IPS-NIHi7 (cell line): ENCODE measurements around the gene AGAP3.

Experiments used
- DNase-seq: peaks from one replicate; pipeline ENCODE4 v3.0.0; 2012; ENCODE audit warnings: mixed read lengths; ENCODE audit errors: extremely low spot score

The AGAP3 gene

DNA sequence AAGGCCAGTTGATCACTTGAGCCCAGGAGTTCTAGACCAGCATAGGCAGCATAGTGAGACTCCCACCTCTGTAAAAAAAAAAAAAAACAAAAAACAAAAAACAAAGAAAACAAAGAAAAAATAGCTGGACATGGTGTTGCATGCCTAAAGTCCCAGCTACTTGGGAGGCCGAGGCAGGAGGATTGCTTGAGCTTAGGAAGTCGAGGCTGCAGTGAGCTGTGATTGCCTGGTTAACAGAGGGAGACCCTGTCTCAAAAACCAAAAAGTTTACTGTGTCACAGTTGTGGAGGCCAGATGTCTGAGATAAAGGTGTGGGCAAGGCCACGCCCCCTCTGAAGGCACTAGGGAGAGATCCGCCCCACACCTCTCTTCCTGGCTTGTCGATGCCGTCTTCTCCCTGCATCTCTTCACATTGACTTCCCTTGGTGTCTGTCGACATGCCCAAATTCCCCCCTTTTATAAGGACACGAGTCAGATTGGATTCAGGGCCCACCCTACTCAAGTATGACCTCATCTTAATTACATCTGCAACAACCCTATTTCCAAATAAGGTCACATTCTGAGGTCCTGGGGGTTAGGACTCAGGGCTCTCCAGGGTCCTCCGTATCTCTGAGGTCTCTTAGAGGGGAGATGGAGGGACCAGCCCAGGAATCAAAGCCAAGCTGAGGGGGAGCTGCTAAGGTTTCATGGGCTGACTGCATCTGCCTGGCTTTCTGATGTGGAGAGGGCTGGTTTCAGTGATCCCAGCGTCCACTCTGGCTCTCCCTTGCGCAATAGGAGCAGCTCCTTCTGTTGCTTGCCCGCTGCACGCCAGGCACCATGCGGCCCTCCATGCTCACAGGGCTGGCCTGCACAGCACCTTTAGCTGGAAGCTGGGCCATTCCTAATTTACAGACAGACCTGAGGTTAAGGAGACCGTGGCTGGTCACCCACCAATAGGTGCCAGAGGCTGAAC, 23.1 kb downstream of the AGAP3 start:
- no peak for DNase-seq

DNA sequence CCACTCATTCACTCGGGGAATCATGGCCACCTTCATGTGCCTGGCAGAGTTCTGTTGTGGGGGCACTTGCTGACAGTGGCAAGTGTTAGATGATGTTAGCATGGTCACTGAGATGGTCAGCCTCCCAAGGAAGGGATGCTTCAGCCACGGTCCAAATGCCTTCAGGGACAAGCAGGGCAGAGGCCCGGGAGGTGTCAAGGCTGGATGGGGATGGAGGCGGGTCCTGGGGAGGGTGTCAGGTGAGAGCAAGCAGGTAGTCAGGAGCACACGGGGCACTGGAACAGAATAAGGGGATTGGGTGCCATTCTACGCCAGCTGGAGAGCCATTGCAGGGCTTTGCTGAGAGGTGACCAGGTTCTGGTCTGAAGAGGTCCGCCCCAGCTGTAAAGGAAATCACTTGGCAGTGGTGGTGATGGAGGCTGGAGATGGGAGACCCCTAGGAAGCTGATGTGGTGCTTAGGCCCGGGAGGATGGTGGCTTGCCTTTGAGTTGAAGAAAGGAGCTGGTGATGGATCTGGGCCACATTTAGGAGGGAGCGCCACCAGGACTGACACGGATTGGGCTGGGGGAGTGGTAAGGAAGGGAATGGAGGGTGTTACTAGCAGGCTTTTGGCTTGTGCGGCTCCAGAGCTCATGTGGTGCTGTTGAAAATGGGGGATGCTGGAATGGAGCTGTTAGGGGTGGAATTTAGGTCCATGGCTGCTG, 24.1 kb downstream of the AGAP3 start:
- no peak for DNase-seq

- DNase-seq, result peak; percentile 90
Observed at GRCh38 chr7:151110941-151111645, 24.8 kb downstream of the AGAP3 start.

DNA sequence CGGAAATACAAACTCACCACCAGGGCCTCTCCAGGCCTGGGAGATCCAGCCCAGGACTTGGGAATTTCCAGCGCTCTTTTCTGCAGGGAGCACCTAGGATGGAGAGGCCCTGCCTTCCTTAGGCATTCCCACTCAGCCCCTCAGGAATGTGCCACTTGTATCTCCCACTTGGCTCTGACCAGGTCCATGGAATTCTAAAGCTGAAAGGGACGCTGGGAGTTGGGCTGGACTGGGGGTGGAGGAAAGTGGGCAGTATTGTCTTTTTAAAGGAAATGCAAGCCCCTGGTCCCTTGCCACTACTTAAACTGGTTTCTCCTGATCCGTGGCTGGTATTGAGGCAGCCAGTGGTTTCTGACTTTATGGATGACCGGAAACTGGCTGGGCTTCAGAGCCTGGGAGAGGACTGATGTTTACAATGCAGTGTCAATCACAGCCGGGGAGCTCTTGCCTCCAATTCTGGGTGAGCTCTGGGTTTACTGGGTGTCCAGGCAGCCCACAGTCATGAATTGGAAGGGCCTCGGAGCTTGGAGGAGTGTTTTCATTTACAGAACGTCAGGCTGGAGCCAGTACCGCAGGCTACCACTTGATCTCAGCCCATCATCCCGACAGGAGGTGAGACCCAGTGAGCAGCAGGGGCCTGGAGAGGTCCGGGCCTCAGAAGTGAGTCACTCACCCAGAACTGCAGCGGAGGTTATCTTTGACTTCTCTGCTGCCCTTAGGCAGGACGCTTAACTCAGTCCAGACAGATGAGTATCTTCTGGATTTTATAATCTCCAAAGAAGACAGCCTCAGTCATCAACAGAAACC, 27.3 kb downstream of the AGAP3 start:
- DNase-seq, result peak; percentile 66

- DNase-seq, result peak; percentile 60
Observed at GRCh38 chr7:151114151-151115090, 28.1 kb downstream of the AGAP3 start.

- DNase-seq, result peak; percentile 59
Observed at GRCh38 chr7:151115121-151115835, 29.0 kb downstream of the AGAP3 start.

DNA sequence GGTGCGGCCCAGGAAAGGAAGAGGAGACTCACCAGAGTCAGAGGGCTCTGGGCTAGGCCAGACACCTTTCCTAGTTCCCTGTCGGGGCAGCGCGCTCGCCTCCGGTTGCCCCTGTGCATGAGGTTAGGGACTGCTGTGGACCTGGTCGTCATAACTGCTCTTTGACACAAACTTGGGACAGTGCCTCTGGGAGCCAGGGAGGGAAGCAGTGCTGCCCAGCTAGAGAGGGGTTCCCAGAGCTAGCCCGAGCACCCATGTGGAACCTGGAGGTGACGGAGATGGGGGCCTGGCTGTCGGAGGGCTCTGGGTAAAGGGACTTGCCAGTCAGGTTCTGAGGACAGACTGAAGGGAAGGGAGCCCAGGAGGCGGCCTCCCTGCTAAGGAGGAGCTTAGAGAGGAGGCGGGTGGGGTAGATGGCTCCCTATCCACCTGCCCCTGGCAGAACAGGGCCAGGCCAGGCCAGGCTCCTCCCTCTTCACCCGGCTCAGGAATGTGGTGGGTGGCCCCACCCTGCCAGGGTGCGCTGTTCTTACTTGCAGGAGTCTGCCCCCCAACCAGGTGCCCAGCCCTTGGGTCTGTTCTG, 29.7 kb downstream of the AGAP3 start:
- DNase-seq, result peak; percentile 38

DNA sequence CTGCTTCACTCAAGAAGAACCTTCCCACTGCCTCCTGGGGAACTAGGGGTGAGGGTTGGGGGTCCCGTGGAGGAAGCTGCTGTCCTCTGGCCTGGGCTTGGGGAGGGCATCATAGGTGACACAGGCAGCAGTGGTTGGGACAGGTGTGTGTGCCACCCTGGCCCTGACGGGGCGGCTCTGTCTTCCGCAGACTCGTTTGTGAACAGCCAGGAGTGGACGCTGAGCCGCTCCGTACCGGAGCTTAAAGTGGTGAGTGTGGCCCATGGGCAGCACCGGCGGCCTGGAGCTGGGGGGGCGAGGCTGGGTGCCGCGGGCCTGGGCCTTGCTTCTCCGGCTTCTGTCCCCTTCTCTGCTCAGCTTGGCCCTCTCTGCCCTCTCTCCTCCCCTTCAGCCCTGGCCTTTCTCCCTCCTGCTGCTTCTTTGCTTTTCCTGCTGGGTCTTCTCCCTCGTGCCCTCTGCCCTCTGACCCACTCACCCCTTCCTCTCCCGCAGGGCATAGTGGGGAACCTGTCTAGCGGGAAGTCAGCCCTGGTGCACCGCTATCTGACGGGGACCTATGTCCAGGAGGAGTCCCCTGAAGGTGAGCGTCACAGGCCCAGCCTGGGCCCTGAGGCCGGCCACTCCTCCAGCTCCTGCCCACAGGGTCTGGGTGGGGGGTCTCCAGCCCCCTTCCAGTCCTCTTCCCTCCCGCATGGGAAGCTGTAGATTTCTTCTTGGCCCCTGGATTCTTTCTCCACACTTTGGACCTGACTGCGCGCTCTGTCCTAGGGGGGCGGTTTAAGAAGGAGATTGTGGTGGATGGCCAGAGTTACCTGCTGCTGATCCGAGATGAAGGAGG, 30.5 kb downstream of the AGAP3 start:
- no peak for DNase-seq

DNA sequence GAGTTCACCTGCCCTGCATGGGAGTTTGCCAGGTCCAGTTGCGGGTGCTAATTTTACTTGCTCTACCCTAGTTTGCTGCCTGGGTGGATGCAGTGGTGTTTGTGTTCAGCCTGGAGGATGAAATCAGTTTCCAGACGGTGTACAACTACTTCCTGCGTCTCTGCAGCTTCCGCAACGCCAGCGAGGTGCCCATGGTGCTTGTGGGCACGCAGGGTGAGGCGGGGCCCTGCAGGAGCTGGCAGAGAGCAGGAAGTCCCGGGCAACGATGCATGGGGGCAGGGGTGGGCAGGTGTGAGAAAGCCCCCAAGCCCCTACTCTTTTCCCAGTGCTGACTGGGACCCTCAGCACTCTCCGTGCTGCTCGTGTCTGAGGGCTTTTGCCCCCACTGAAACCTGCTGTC, 31.3 kb downstream of the AGAP3 start:
- DNase-seq, result no peak

DNA sequence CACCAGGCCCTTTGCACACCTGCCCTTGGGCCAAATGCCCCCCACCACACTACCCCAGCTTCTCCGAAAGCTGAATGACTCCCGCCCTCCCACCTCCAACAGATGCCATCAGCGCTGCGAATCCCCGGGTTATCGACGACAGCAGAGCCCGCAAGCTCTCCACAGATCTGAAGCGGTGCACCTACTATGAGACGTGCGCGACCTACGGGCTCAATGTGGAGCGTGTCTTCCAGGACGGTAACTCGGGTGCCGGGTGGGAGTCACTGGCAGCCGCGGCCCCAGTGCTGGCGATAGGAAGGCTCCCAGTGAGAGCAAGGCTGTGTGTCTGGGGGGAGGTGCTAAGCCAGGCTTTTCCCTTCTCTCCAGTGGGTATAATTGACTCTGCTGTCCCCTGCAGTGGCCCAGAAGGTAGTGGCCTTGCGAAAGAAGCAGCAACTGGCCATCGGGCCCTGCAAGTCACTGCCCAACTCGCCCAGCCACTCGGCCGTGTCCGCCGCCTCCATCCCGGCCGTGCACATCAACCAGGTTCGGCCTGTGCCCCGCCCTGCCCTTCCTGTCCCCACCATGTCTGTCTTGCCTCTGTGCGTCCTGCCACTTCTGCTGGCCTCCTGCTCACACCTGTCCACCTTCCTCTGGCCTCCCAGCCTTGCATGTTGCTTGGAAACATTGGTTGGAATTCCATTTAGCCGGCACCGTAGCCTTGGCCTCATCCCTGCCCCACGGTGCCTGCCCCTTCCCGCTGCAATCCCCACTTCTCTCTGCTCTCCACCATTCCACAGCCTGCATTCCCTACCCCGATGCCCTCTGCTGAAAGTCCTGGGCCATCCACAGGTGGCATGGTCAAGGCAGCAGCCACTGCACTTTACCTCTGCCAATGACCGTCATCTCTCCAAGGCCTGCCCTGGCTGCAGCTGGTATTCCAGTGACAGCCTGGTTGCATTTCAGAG, 32.1 kb downstream of the AGAP3 start:
- DNase-seq, result no peak

GRCh38 chr7:151119055-151119415, 32.8 kb downstream of the AGAP3 start:
- no peak for DNase-seq

DNA sequence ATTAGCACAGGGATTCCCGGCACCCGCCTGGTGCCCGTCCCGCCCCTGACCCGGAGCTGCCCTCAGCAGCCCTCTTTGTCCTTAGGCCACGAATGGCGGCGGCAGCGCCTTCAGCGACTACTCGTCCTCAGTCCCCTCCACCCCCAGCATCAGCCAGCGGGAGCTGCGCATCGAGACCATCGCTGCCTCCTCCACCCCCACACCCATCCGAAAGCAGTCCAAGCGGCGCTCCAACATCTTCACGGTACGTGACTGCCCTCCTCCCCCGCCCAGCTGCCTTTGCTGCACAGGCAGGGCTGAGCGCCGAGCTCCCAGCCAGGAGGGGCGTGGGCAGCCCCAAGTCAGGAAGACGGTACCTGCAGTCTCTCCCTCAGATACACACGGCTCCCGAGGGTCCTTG, 33.6 kb downstream of the AGAP3 start:
- DNase-seq, result no peak

- DNase-seq, result no peak
Observed at GRCh38 chr7:151120896-151121295, 34.6 kb downstream of the AGAP3 start.

DNA sequence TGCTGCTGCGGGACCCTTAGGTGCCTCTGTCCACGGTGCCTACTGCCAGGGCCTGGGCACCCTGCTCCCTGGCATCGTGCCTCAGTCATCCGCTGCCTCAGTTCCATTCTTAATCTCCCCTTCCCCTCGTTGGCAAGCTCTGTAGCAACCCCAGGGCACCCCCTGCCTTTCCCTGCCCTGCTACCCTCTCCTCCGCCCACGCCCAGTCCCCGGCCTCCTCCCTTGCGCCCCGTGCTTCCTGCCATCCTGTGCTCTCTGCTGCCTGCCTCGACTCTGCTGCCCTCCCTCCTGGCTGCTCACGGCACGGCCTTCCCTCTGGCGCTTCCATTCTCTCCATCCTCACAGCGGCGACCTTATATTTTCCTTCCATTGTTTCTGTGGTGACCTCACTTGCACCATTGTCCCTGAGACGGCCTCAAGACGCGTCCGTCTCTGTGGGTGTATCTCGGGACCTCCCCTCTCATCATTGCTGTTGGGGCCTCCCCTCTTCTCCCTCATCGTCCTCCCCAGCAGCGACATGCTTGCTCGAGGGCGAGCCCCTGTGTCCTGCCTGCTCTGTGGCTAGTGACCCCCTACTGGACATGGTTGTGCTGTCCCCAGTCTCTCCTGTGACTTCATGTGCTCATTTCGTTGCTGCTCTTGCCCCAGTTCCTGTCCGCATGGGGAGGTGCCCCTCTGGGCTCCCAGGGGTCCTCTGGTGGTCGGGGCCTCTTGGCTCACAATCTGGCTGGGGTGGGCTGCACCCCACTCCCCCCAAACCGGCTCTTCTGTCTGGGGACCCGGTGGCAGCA, 35.3 kb downstream of the AGAP3 start:
- DNase-seq, result no peak

- no peak for DNase-seq
Observed at GRCh38 chr7:151122276-151122675, 36.0 kb downstream of the AGAP3 start.

DNA sequence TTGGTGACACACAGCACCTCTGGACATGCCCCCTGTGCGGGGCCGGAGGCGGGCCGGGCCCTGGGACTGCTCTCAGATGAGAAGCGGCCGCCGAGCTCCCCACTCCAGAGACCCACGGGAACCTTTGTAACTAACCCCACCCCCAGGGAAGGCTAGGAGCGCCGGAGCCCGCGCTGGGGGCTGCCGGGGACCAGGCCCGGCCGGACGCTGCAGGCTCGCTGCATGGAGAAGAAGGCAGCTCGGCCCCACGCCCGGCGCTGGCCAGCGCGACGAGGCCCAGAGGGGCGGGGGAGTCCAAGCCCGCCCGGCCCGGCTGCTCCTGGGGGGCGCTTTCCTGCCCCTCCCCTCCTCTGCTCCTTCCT, 36.5 kb downstream of the AGAP3 start:
- no peak for DNase-seq
